Calu3 (cell line): ENCODE data around the gene TFF3. TPM values are rescaled to one million over a fixed set of nuclear protein-coding genes. Genes with fewer than 3 reads are reported as not detected.

ENCODE experiments used
- BruUV-seq: library from RNA; stranded (reverse); fragments of 400-500 nt; replicated peaks from 2 replicates; lab custom pipeline; 2021; lab: Mats Ljungman, UMichigan
- CTCF ChIA-PET: fragments of 300-600 bp; sonication (Branson Sonifier 250); formaldehyde crosslinking; loops from one replicate; lab custom pipeline; 2022; ENCODE audit warnings: antibody characterized with exemption; lab: Charles Lee
- DNase-seq: peaks from one replicate; pipeline ENCODE4 v3.0.0; 2022
- H3K27ac Mint-ChIP-seq: one replicate; pipeline ENCODE4 v1.8.0; 2022; ENCODE audit warnings: mixed read lengths; ENCODE audit not compliant: unreplicated experiment
- H3K27me3 Mint-ChIP-seq: one replicate; pipeline ENCODE4 v1.8.0; 2022; ENCODE audit warnings: mixed read lengths; ENCODE audit not compliant: unreplicated experiment
- H3K36me3 Mint-ChIP-seq: one replicate; pipeline ENCODE4 v1.8.0; 2022; ENCODE audit warnings: mild to moderate bottlenecking, moderate library complexity, mixed read lengths; ENCODE audit not compliant: insufficient read depth, unreplicated experiment
- H3K4me1 Mint-ChIP-seq: one replicate; pipeline ENCODE4 v1.8.0; 2022; ENCODE audit warnings: mild to moderate bottlenecking, low read depth, mixed read lengths; ENCODE audit not compliant: unreplicated experiment
- H3K4me3 Mint-ChIP-seq: one replicate; pipeline ENCODE4 v1.8.0; 2022; ENCODE audit warnings: mild to moderate bottlenecking, low read depth, moderate library complexity, mixed read lengths; ENCODE audit not compliant: unreplicated experiment
- H3K9me3 Mint-ChIP-seq: one replicate; pipeline ENCODE4 v1.8.0; 2022; ENCODE audit warnings: low read depth, mixed read lengths; ENCODE audit not compliant: unreplicated experiment
- CTCF ChIP-seq: fragments of 200-600 bp; IDR thresholded peaks from one replicate; pipeline ENCODE4 v1.8.0; 2022; ENCODE audit warnings: antibody characterized with exemption; ENCODE audit not compliant: unreplicated experiment
- intact Hi-C: fragments of 100-400 bp; cut with micrococcal nuclease; formaldehyde crosslinking; loops from one replicate; pipeline ENCODE4 v1.10.0; 2022; ENCODE audit not compliant: unreplicated experiment
- total RNA-seq: library from RNA; stranded (reverse); gene quantifications from 2 replicates; pipeline ENCODE4 v1.2.3, GENCODE V29; 2022

Gene TFF3
- total RNA-seq, 1 experiment from 2014 or later = not detected

- H3K27ac Mint-ChIP-seq = no peak overlapping the region
- no peaks in the 10 kb centered on the region for H3K9me3 Mint-ChIP-seq
- TF ChIP-seq CTCF = no peak
- no peaks in the 10 kb centered on the region for H3K36me3 Mint-ChIP-seq
- no peak for DNase-seq
- BruUV-seq = no TSS peak
- no peak overlapping the region for H3K4me3 Mint-ChIP-seq
- peaks cover 37% of the 10 kb centered on the region for H3K27me3 Mint-ChIP-seq
- intact Hi-C loops = no loop called here
- no peaks in the 10 kb centered on the region for H3K4me1 Mint-ChIP-seq
- CTCF ChIA-PET = no interaction called here
Observed at GRCh38 chr21:42304556-42305454, 10.4 kb downstream of the TFF3 start.

- H3K4me1 Mint-ChIP-seq = no peaks in the 10 kb centered on the region
- BruUV-seq = no TSS peak
- no peaks in the 10 kb centered on the region for H3K9me3 Mint-ChIP-seq
- CTCF ChIA-PET = no interaction called here
- DNase-seq = no peak
- peaks cover 36% of the 10 kb centered on the region for H3K27me3 Mint-ChIP-seq
- intact Hi-C loops = no loop called here
- no peak for TF ChIP-seq CTCF
- no peak overlapping the region for H3K4me3 Mint-ChIP-seq
- no peaks in the 10 kb centered on the region for H3K36me3 Mint-ChIP-seq
- H3K27ac Mint-ChIP-seq = no peak overlapping the region
Observed at GRCh38 chr21:42303443-42303842, 11.8 kb downstream of the TFF3 start.

- peaks cover 43% of the 10 kb centered on the region for H3K27me3 Mint-ChIP-seq
- no peak overlapping the region for H3K27ac Mint-ChIP-seq
- H3K4me1 Mint-ChIP-seq = no peaks in the 10 kb centered on the region
- no peak overlapping the region for H3K4me3 Mint-ChIP-seq
- H3K9me3 Mint-ChIP-seq = no peaks in the 10 kb centered on the region
- intact Hi-C loops = no loop called here
- TF ChIP-seq CTCF = no peak
- no peak for DNase-seq
- H3K36me3 Mint-ChIP-seq = no peaks in the 10 kb centered on the region
- CTCF ChIA-PET = no interaction called here
- no TSS peak for BruUV-seq
Observed at GRCh38 chr21:42302794-42303193, 12.4 kb downstream of the TFF3 start.

- CTCF ChIA-PET = no interaction called here
- no peak for TF ChIP-seq CTCF
- H3K4me1 Mint-ChIP-seq = no peaks in the 10 kb centered on the region
- no peaks in the 10 kb centered on the region for H3K9me3 Mint-ChIP-seq
- intact Hi-C loops = no loop called here
- no peak for DNase-seq
- no TSS peak for BruUV-seq
- H3K27ac Mint-ChIP-seq = no peak overlapping the region
- peaks cover 42% of the 10 kb centered on the region for H3K27me3 Mint-ChIP-seq
- H3K36me3 Mint-ChIP-seq = no peaks in the 10 kb centered on the region
- H3K4me3 Mint-ChIP-seq = no peak overlapping the region
Observed at GRCh38 chr21:42302076-42302650, 13.0 kb downstream of the TFF3 start.
